HL-60 (cell line): ENCODE measurements around the gene TM9SF1.

ENCODE experiments used
- CTCF ChIP-seq: IDR thresholded peaks from one replicate; pipeline ENCODE4 v1.5.1; 2011; ENCODE audit warnings: low read length, control low read depth, inconsistent platforms; ENCODE audit not compliant: insufficient read depth
- POLR2AphosphoS5 ChIP-seq: IDR thresholded peaks from 2 replicates; pipeline ENCODE4 v1.6.1; 2012; ENCODE audit warnings: low read depth
- REST ChIP-seq: IDR thresholded peaks from 2 replicates; pipeline ENCODE4 v1.6.1; 2012; ENCODE audit warnings: low read depth; ENCODE audit not compliant: insufficient replicate concordance

- TF ChIP-seq REST (no peak), CTCF (no peak), POLR2AphosphoS5 (no peak)
These were observed 33.1 kb downstream of the TM9SF1 start for GRCh38 chr14:24162093-24162492.
